ENCODE data around the gene INTS7. TPM values are rescaled to one million over a fixed set of nuclear protein-coding genes. Genes with fewer than 3 reads are reported as not detected.
A peak's percentile ranks its signal among the peaks of the same experiment; 100 is the strongest.

Gene INTS7
- total RNA-seq, 3 donors from 2014 or later: 6.6 to 16.7 (median 10.8) TPM

GRCh38 chr1:212074856-212075255 lies 39.5 kb upstream of the INTS7 start:
- no peak for DNase-seq (ENCODE audit: low spot score in 2 of 2)
- Histone ChIP-seq H3K36me3 (no peaks in the 10 kb centered on the region), H3K4me3 (no peak overlapping the region), H3K27ac (no peak overlapping the region), H3K4me1 (no peaks in the 10 kb centered on the region), H3K9me3 (no peaks in the 10 kb centered on the region), H3K27me3 (no peaks in the 10 kb centered on the region)
- intact Hi-C loops (cut with DNase I; ENCODE audit: low total_unique reads): loop anchor here (10.0 kb wide), 1 partner anchor 380 kb away; no protein-coding TSS in a partner anchor
- TF ChIP-seq CTCF (IDR thresholded peaks at IDR 0.05) (no peak), POLR2A (IDR thresholded peaks at IDR 0.05) (no peak), POLR2AphosphoS5 (IDR thresholded peaks at IDR 0.05) (no peak)

- Histone ChIP-seq H3K27ac (no peak overlapping the region), H3K27me3 (no peaks in the 10 kb centered on the region), H3K9me3 (no peaks in the 10 kb centered on the region), H3K4me1 (no peaks in the 10 kb centered on the region), H3K4me3 (no peak overlapping the region), H3K36me3 (no peaks in the 10 kb centered on the region)
- TF ChIP-seq CTCF (IDR thresholded peaks at IDR 0.05): no peak
- no peak for DNase-seq (ENCODE audit: low spot score in 2 of 2)
- intact Hi-C loops (cut with DNase I; ENCODE audit: low total_unique reads): loop anchor here (10.0 kb wide), 1 partner anchor 380 kb away; no protein-coding TSS in a partner anchor
Observed at GRCh38 chr1:212074313-212074712, 39.0 kb upstream of the INTS7 start.

GRCh38 chr1:212073490-212073889 lies 38.1 kb upstream of the INTS7 start:
- TF ChIP-seq POLR2A (IDR thresholded peaks at IDR 0.05) (no peak), POLR2AphosphoS5 (IDR thresholded peaks at IDR 0.05) (no peak)
- Histone ChIP-seq H3K36me3 (no peaks in the 10 kb centered on the region), H3K27ac (no peak overlapping the region), H3K4me3 (no peak overlapping the region), H3K9me3 (no peaks in the 10 kb centered on the region), H3K4me1 (no peaks in the 10 kb centered on the region), H3K27me3 (no peaks in the 10 kb centered on the region)
- no peak for DNase-seq (ENCODE audit: low spot score in 2 of 2)
- intact Hi-C loops (cut with DNase I; ENCODE audit: low total_unique reads): loop anchor here (10.0 kb wide), 1 partner anchor 381 kb away; no protein-coding TSS in a partner anchor

GRCh38 chr1:212072047-212072446 lies 36.7 kb upstream of the INTS7 start:
- no peaks in the 10 kb centered on the region for H3K36me3 ChIP-seq
- H3K27ac ChIP-seq: no peak overlapping the region
- no peak overlapping the region for H3K4me3 ChIP-seq
- no peaks in the 10 kb centered on the region for H3K27me3 ChIP-seq
- no peaks in the 10 kb centered on the region for H3K4me1 ChIP-seq
- DNase-seq (ENCODE audit: low spot score in 2 of 2): no peak
- TF ChIP-seq POLR2AphosphoS5 (IDR thresholded peaks at IDR 0.05): no peak
- no peak for TF ChIP-seq POLR2A (IDR thresholded peaks at IDR 0.05)
- TF ChIP-seq CTCF (IDR thresholded peaks at IDR 0.05): no peak
- no peaks in the 10 kb centered on the region for H3K9me3 ChIP-seq
- intact Hi-C loops (cut with DNase I; ENCODE audit: low total_unique reads): loop anchor here (10.0 kb wide), 1 partner anchor 383 kb away; no protein-coding TSS in a partner anchor

GRCh38 chr1:212070720-212071302 lies 35.5 kb upstream of the INTS7 start:
- Histone ChIP-seq H3K9me3 (no peaks in the 10 kb centered on the region), H3K27me3 (no peaks in the 10 kb centered on the region), H3K4me1 (no peaks in the 10 kb centered on the region), H3K4me3 (no peak overlapping the region), H3K27ac (no peak overlapping the region), H3K36me3 (no peaks in the 10 kb centered on the region)
- intact Hi-C loops (cut with DNase I; ENCODE audit: low total_unique reads): loop anchor here (10.0 kb wide), 1 partner anchor 384 kb away; no protein-coding TSS in a partner anchor
- no peak for TF ChIP-seq POLR2A (IDR thresholded peaks at IDR 0.05)
- no peak for TF ChIP-seq POLR2AphosphoS5 (IDR thresholded peaks at IDR 0.05)
- peak; percentile 52 to 81 (median 77) for TF ChIP-seq CTCF (IDR thresholded peaks at IDR 0.05)
- DNase-seq (ENCODE audit: low spot score in 2 of 2): no peak

Data from breast epithelium (tissue), 4 donors.